Measurements from ENCODE around the gene TMEM145.

Gene TMEM145

GRCh38 chr19:42288881-42289555, 24.1 kb upstream of the TMEM145 start:
- FAIRE-seq (no peak), DNase-seq (ENCODE audit: low spot score) (no peak)

- FAIRE-seq (no peak), DNase-seq (ENCODE audit: low spot score) (no peak)
Observed at GRCh38 chr19:42289556-42290041, 23.5 kb upstream of the TMEM145 start.

- FAIRE-seq: no peak
Observed at GRCh38 chr19:42290136-42290522, 23.0 kb upstream of the TMEM145 start.

GRCh38 chr19:42290523-42291434, 22.3 kb upstream of the TMEM145 start:
- FAIRE-seq: no peak
- no peak for DNase-seq (ENCODE audit: low spot score)

More at GRCh38 chr19:42290136-42290522, 23.0 kb upstream of the TMEM145 start:
- no peak for DNase-seq (ENCODE audit: low spot score)

- FAIRE-seq: no peak
- no peak for DNase-seq (ENCODE audit: low spot score)
Observed at GRCh38 chr19:42291435-42291810, 21.7 kb upstream of the TMEM145 start.

GRCh38 chr19:42292042-42292960, 20.8 kb upstream of the TMEM145 start:
- no peak for DNase-seq (ENCODE audit: low spot score)
- FAIRE-seq: no peak

GRCh38 chr19:42292963-42293362, 20.1 kb upstream of the TMEM145 start:
- FAIRE-seq: no peak
- DNase-seq (ENCODE audit: low spot score): no peak

- DNase-seq (ENCODE audit: low spot score) (no peak), FAIRE-seq (no peak)
Observed at GRCh38 chr19:42293540-42293939, 19.6 kb upstream of the TMEM145 start.

GRCh38 chr19:42293948-42294347, 19.2 kb upstream of the TMEM145 start:
- DNase-seq (ENCODE audit: low spot score) (no peak), FAIRE-seq (no peak)

- DNase-seq (ENCODE audit: low spot score) (no peak), FAIRE-seq (no peak)
Observed at GRCh38 chr19:42294471-42295137, 18.5 kb upstream of the TMEM145 start.

GRCh38 chr19:42295342-42295741, 17.8 kb upstream of the TMEM145 start:
- DNase-seq (ENCODE audit: low spot score) (no peak), FAIRE-seq (no peak)

GRCh38 chr19:42295831-42296525, 17.1 kb upstream of the TMEM145 start:
- DNase-seq (ENCODE audit: low spot score): peak; percentile 77
- peak; percentile 92 for FAIRE-seq

GRCh38 chr19:42297039-42297438, 16.1 kb upstream of the TMEM145 start:
- DNase-seq (ENCODE audit: low spot score) (no peak), FAIRE-seq (no peak)

GRCh38 chr19:42301646-42302203, 11.4 kb upstream of the TMEM145 start, which contains the start of gene PRR19:
Gene PRR19, plus strand, starts transcription at chr19:42302132. Its CDS starts 7,453 bp downstream, at chr19:42309585.
- FAIRE-seq (no peak), DNase-seq (ENCODE audit: low spot score) (no peak)

GRCh38 chr19:42303101-42303464, 10.0 kb upstream of the TMEM145 start:
- FAIRE-seq (no peak), DNase-seq (ENCODE audit: low spot score) (no peak)

GRCh38 chr19:42303876-42304275, 9.2 kb upstream of the TMEM145 start:
- no peak for FAIRE-seq
- no peak for DNase-seq (ENCODE audit: low spot score)

GRCh38 chr19:42306646-42307045, 6.5 kb upstream of the TMEM145 start:
- DNase-seq (ENCODE audit: low spot score): no peak
- FAIRE-seq: no peak

GRCh38 chr19:42309686-42310085, 3.4 kb upstream of the TMEM145 start:
- FAIRE-seq (no peak), DNase-seq (ENCODE audit: low spot score) (no peak)

GRCh38 chr19:42311657-42312056, 1.5 kb upstream of the TMEM145 start:
- no peak for FAIRE-seq
- no peak for DNase-seq (ENCODE audit: low spot score)

- FAIRE-seq (no peak), DNase-seq (ENCODE audit: low spot score) (no peak)
Observed at GRCh38 chr19:42312370-42312769, 739 bp upstream of the TMEM145 start.
